ENCODE measurements around the gene DAPK2. TPM values are rescaled to one million over a fixed set of nuclear protein-coding genes. Genes with fewer than 3 reads are reported as not detected.

Gene DAPK2
- total RNA-seq, 1 donor from 2014 or later, result 1.9 TPM

DNA sequence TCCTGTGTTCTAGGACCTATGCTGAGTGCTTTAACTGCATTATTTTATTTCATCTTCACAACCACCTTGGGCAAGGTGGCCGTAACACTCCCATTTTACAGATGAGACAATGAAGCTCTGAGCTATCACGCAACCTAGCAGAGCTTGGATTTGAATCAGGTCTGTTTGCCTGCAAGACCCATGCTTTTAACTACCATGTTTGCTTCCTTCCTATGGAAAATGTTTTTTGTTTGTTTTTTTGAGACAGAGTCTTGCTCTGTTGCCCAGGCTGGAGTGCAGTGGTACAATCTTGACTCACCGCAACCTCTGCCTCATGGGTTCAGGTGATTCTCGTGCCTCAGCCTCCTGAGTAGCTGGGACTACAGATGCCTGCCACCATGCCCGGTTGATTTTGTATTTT is 187.8 kb downstream of the DAPK2 start:
- H3K27ac Mint-ChIP-seq, result no peak overlapping the region

DNA sequence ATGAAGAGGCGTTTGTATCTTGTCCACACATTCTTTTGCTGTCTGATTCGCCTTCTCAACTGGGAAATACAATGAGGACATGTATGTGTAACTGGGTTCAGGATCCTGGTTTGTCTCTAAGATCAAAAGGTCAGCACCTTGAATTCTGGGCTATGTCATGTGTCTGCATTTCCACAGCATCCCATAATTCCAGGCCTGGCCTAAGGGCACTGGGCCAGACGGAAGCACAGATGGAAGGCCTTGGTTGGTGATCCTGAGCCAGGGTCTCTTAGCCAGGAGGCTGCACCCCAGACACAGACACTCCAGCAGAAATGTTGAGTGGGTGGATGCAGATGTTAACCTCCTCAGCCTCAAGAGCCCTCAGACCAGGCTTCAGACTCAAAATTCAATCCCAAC is 188.8 kb downstream of the DAPK2 start:
- H3K4me3 Mint-ChIP-seq (ENCODE audit: low read depth), result no peak overlapping the region
- H3K9me3 Mint-ChIP-seq, result no peaks in the 10 kb centered on the region
- H3K4me1 Mint-ChIP-seq (ENCODE audit: low read depth), result peaks cover 31% of the 10 kb centered on the region
- no peak for DNase-seq (ENCODE audit: low spot score)
- no peaks in the 10 kb centered on the region for H3K27me3 Mint-ChIP-seq (ENCODE audit: low read depth)
- no peaks in the 10 kb centered on the region for H3K36me3 Mint-ChIP-seq (ENCODE audit: low read depth)
- no peak overlapping the region for H3K27ac Mint-ChIP-seq
- intact Hi-C loops (cut with micrococcal nuclease), result no loop called here

More for the DNA sequence above, 187.8 kb downstream of the DAPK2 start:
- Mint-ChIP-seq H3K4me1 (ENCODE audit: low read depth) (peaks cover 31% of the 10 kb centered on the region), H3K27me3 (ENCODE audit: low read depth) (no peaks in the 10 kb centered on the region), H3K9me3 (no peaks in the 10 kb centered on the region), H3K4me3 (ENCODE audit: low read depth) (no peak overlapping the region), H3K36me3 (ENCODE audit: low read depth) (no peaks in the 10 kb centered on the region)
- intact Hi-C loops (cut with micrococcal nuclease), result no loop called here
- no peak for DNase-seq (ENCODE audit: low spot score)

Other genes with a start within 250 kb of the DAPK2 start
- 64.2 and 72.3 TPM in 2 replicates for gene HERC1, start 212.5 kb downstream of the DAPK2 start, total RNA-seq
- 76.1 and 78.3 TPM in 2 replicates for gene CIAO2A, start 47.4 kb upstream of the DAPK2 start, total RNA-seq
- gene SNX1, start 49.5 kb upstream of the DAPK2 start, total RNA-seq, result 116 and 117 TPM in 2 replicates
- gene SNX22, start 105.2 kb upstream of the DAPK2 start, total RNA-seq, result 0.98 and 1.4 TPM in 2 replicates
- 457 and 465 TPM in 2 replicates for gene PPIB, start 116.5 kb upstream of the DAPK2 start, total RNA-seq

Measured in activated T-helper 2 cell treated with anti-CD3 and anti-CD28 coated beads, Interferon-gamma antibody, Interleukin-2, Interleukin-4, amounts not matched to agents 10 μg/mL and 5 μg/mL and 100 μg/mL, durations not matched to agents 14 hours and 24 hours and 36 hours (primary cell).